Stimulated activated CD8-positive, alpha-beta memory T cell treated with anti-CD3 and anti-CD28 coated beads, Interleukin-4, amount 100 ng/mL, for 48 hours (primary cell): ENCODE data around the gene CDKAL1.
A peak's percentile ranks its signal among the peaks of the same experiment; 100 is the strongest.
"Not testable (repeated sequence)": the region's sequence is repeated elsewhere in the genome, so short reads cannot be mapped to it uniquely, and the experiment has no call there.

Source experiments
- DNase-seq: peaks from one replicate; pipeline ENCODE4 v3.0.0-alpha.2; 2020

Gene CDKAL1

DNA sequence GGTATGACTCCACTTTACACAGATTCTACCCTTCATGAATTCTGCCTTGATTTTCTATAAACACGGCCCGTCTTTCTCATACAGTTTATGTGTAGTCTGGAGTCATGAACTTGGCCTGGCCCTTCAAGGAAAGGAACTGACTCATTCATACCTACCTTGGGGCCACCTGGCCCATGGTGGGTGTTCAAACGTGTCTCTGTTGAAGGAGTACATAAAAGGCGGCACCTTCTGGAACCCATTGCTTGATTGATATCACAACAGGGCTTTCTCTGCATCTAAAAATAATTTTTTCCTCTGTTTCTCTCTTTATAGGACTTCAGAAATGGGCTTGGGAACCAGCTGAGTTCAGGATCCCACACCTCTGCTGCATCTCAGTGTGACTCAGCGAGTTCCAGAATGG, 696.3 kb downstream of the CDKAL1 start:
- no peak for DNase-seq

DNA sequence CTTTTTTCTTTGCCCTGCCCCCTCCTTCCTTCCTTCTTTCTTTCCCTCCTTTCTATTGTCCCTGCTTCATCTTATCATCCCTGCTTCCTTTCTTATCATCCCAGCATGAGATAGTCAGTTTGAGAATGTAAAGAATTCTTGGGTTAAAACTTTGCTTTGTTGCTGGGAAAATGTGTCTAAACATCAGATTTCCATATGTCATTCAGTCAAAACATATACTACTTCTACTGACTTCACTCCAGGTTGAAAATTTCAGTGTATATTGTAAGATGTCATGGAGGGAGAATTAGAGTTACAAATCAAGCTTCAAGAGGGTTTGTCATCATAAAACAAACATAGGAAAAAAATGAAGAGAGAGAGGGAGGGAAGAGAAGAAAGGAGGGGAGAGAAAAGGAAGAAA, 700.9 kb downstream of the CDKAL1 start:
- no peak for DNase-seq

DNA sequence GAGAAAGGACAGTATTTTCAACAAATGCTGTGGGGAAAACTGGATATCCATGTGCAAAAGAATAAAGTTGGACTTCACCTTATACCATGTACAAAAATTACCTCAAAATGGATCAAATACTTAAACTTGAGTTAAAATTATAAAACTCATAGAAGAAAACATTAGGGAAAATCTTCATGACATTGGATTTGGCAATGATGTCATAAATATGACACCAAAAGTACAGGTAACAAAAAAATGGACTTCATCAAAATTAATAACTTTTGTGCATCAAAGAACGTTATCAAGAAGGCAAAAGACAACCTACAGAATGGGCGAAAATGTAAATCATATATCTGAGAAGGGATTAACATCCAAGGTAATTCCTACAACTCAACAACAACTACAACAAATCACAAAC, 704.0 kb downstream of the CDKAL1 start:
- no peak for DNase-seq

DNA sequence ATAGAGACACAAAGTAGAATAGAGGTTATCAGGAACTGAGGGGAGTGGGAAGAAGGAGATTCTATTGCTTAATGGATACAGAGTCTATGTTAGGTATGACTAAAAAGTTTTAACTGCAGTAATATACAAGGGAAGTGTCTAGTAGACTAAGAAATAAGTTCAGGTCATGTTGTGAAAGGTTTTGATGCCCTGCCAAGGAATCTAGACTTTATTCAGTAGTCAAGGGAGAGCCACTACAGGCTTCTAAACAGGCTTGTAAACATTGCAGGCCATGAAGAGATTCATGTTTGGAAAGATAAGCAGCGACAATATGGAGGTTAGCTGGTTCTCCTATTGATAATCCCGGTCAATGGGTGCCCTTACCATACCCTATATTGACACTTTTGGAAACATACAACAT, 706.5 kb downstream of the CDKAL1 start:
- DNase-seq, result no peak

DNA sequence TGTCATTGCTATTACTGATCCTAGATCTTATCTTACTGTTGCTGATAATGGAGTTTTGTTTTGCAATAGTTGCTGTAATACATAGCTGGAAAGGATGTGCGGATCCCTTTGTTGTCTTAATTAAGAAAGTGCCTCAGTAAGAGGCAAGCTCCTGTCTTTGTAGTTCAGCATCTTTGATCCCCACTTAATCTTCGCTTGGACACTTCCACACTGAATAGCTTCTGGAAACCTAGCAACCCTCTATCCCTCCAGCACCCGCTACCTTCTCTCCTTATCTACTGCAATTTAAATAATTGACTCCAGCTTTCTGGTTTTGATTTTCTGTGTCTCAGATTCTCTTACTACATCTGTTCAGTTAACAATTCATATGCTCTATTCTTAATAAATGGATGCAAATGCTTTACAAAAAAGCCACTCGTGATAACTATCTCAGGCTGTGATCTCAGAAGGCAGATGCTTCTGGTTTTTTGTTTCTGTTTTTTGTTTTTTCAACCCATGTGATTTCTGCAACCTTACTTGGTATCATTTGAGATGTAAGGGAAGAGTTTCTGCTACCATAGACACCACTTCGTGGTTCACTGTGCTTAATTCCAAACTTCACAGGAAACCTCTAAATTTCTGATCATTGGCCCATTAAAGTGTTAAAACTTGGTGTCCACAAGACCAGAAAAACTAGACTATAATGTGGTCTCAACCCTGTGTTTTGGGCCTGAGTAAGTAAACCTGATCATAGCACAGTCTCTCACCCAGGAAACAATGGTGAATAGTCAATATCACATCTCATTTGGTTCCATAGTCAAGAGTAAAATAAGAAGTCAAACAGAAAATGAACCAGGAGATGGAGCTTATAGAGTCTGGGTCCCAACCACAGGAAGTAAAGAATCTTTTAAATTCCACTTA, 707.2 kb downstream of the CDKAL1 start:
- no peak for DNase-seq

DNA sequence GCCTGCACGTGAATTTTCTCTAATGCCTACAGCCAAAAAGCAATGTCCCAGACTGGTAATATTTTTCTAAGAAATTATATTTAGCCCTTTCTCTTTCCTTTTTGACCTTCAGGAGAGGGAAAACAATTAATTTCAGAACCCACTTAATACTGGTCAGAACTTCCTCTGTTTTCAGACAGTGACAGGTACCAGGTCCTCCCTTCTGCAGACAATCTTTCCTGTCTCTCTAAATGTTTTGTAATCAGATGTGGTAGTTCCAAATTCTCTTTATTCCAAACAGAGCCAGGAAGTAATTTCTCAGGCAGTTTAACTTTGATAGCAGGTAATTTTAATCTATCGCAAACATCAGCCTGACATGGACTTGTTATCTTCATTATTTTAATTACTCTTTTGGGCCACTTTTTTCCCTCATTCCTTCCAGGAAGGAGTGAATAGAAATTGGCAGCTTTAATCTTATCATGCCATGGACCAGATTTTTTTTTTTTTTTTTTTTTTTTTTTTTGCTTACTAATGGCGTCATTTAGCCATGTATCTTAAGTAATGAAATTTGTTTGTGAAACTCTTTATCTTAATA, 710.7 kb downstream of the CDKAL1 start:
- no peak for DNase-seq

DNA sequence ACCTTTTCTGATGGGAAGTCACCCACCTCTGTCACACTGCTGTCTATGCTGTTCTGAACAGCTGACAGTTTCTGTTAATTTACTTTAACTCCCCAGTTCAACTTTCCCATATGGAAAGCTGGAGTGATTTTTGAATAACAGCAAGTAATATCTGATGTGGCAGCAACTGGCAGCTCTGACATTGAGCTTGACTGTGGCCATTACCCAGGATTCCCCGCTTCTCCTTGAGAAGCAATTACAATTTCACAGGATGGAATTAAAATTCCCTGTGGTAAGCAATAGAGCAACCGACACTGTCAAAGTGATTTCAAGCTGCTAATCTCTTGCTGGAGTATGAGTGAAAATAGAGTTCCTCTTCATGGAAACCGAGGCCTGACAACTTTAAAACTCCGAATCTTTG, 711.2 kb downstream of the CDKAL1 start:
- no peak for DNase-seq

DNA sequence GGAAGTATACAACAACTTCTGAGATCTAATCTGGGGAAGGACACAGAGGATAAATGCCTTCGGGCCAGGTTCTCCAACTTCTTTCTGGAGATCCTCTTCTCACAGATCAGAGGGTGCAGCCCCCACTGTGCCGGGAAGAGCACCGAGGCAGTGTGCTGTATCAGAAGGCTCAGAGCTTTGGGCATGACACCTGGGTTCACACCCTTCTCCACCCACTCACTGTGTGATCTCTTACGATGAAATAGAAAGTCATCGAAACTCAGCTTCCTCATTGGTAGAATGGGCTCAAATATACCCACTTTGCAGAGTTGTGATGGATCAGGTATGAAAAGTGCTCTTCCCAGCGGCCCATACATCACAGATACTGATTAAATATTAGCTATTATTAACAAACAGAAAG, 711.8 kb downstream of the CDKAL1 start:
- DNase-seq, result no peak

DNA sequence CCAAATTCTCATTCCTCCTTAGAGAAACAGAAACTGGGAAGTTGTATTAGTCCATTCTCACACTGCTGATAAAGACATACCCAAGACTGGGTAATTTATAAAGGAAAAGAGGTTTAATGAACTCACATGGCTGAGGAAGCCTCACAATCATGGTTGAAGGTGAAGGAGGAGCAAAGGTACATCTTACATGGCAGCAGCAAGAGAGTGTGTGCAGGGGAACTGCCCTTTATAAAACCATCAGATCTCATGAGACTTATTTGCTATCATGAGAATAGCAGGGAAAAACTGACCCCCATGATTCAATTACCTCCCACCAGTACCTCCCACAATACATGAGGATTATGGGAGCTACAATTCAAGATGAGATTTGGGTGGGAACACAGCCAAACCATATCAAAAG, 720.2 kb downstream of the CDKAL1 start:
- DNase-seq, result not testable (repeated sequence)

DNA sequence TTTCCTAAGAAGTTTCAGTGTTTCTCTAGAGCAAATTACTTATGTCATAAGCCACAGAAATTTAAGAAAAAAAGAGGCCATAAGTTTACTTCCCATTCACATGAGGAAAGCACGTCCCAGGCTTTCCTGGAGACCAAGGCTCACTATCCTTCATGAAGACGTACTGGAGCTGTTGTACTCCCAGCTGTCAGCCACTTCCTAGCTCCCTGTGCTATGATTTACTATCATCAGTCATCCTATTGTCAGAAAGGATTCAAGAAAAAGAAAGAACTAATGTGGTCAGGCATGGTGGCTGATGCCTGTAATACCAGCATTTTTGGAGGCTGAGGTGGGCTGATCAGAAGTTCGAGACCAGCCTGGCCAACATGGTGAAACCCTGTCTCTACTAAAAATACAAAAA, 721.9 kb downstream of the CDKAL1 start:
- DNase-seq, result no peak

DNA sequence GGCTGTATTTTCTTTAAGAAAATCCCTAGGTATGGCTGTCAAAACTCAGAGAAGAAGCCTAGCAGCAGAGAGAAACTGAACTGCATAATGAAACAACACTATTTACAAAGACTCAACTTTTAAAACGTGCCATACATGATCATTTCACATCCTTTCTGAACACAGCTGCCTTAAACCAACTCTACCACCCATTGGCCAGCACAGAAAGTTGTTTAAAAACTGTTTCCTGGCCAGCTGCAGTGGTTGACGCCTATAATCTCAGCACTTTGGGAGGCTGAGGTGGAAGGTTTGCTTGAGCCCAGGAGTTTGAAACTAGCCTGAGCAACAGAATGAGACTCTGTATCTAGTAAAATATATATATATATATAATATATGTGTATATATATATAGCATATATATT, 722.9 kb downstream of the CDKAL1 start:
- DNase-seq, result no peak

DNA sequence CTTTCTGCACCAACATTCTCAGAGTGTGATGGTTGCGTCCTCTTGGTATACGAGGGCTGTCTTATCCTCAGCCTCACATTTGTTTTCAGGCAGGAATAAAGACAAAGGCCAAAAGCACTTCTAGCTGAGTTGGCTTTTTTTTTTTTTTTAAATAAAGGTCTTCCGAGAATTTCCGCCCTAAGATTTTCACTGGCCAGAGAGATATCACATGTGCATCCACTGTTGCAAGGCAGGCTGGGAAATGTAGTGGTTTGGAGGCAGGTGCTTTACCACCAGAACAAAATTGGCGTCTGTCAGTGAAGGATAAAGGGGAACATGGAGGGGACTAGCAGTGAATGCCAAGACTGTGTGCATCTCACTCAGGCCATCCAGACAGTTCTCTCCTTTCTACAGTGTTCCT, 724.4 kb downstream of the CDKAL1 start:
- DNase-seq, result no peak

DNA sequence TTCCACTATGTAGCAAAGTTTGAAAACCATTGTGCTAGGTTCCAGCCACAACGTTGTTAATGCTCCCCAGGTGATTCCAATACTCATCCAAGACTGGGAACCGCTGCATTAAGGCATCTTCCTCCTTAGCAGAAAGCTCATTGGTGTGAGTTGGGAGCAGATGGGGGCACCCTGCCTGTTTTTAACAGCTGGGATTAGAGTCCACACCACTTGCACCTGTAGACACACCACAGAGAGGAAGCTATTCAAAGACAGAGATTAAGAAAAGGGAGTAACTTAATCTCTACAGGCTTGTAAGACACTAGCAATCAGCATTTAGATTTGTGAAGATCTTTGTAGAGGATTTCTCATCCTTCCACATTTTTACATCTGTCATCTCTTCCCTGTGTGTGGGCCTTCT, 725.4 kb downstream of the CDKAL1 start:
- DNase-seq, result no peak

DNA sequence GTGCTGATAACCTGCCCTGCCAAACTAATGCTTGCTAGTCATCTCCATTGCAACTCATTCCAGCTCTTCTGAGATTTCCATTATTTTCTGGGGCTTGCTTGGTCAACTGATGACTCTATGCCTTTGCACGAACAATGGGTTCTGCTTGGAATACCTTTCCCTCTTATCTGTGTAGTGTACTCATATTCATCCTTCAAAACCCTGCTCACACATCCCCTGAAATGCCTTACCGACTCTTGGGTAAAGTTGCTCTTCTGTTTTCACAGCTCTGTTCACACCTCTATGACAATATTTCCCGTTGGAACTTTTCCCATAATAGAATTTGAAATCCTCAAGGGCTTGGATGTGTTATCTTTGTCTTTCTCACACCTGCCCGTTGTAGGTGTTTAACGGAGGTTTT, 728.2 kb downstream of the CDKAL1 start:
- DNase-seq, result no peak

DNA sequence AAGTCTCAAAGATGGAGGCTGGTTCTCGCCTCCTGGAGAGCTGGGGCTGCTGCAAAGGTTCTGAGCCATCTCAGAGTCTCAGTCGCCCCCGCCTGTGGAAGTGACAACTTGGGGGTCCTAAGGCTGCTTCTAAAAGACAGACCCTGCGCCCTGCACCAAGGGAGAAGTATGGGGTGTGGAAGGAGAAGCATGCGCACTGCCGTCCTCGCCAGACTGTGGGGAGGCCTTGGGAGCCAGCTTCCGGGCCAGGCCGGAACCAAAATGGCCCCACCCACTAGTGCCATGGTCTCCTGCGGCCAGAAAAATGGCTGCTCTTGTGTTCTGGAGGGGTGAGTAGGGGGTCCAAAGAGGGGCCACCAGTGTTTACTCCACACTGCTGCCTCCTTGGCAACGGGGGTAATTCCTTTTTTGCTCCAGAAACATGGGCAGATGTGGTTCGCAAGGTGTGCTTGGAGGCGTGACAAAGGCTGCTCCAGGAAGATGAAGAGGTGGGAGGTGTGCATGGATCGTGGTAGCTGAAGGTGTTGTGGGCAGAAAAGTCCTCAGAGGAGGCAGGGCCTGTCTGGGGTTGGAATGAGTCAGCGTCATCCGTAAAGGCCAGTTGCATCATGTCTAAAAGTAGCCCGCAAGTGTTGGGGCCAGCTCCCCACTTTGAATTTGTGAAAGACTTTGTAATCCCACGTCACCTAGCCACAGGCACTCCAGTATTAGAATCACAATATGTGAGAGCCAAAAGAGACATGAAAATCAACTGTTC, 729.5 kb downstream of the CDKAL1 start:
- peak; percentile 33 for DNase-seq

DNA sequence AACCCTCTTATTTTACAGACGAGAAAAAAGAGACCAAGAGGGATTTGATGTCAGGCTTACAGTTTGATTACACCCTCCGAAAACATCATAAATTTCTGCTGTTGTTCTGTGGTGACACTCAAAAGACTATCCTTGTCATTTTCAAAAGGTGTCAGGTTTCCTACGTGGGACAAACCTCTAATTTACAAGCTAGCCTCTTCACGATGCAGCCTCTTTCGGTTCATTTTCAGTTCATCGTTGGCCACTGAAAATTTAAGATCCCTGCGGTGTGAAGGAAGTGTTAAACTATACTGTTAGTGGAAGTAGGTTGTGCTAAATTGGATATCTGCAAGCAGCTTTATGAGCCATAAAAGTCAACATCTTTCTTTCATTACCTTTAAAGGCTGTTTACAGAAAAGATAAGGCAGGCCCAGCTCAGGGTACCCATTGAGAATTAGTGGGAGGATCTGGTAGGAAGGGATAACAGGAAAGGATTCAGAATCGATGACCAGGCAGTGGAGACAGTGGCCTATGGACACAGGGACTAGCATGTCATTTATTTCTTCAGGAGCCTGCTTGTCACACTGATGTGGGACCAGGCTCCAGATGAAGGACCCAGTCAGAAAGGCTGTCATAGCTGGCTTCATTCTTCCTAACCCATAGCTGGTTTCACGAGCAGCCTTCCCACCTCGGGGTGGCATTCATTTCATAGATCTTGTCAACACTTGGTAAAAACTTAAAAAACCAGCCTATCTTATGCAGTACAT, 730.2 kb downstream of the CDKAL1 start:
- DNase-seq, result peak; percentile 29

DNA sequence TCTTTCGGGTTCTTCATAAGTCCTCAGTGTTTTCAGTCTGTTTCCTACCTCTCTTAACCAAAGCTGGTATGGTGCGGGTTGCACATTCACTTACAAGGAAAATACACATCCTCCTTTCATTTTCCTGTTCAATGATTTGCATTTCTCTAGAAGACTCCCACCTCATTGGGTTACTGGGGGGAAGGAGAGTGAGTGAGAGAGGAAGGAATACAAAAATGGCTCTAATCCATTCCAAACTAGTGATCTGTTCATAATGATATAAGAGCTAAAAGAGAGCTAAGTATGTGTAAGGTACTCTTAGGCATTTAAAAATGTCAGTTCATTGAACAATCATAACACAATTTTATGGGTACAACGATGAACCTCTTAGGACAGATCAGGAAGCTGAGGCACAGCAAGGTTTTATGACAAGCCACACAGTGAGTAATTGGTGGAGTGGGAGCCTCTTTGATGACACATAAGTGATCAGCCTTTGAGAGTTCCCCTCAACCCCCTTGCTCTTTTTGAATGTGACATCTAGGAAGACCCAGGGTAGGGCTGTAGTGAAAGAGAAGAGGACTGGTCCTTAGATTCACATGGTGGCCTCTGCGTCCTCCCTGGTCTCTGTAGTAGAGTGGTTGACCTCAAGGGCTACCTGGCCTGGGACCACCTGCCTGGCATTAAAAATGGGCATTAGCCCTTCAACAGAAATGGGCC, 730.9 kb downstream of the CDKAL1 start:
- peak; percentile 26 for DNase-seq

DNA sequence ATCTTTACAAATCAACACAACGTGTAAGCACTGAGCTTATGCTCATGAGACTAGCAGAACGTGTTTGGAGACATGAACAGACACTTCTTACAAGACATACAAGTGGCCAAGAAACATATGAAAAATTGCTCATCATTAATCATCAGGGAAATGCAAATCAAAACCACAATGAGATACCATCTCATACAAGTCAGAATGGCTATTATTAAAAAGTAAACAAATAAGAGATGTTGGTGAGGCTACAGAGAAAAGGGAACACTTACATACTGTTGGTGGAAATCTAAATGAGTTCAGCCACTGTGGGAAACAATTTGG, 731.4 kb downstream of the CDKAL1 start:
- no peak for DNase-seq

DNA sequence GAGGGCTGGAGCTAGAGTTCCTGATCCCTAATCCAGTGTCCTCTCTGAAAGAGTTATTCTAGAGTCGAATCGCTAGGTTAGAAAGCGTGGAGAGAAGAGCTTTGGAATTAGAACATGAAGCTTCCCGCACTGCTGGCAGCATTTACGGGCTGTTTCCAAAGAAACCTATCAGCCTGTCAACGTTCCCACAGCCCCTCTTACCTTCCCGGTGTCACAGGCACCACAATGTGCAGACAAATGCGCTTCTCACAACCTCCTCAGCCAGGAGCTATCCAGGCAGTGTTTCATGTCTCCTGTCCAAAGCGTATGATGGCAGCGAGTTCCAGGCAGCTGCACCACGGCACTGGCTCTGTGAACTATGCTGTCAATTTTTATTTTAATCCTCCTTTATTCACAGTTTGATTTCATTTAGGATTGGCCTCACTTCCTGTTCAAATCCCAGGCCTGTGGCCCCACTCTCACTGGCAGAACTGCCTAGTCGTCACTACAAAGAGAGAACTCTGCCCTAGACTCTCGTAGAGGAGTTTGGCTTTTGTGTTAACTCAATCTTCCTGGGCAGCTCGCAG, 736.5 kb downstream of the CDKAL1 start:
- DNase-seq, result no peak

DNA sequence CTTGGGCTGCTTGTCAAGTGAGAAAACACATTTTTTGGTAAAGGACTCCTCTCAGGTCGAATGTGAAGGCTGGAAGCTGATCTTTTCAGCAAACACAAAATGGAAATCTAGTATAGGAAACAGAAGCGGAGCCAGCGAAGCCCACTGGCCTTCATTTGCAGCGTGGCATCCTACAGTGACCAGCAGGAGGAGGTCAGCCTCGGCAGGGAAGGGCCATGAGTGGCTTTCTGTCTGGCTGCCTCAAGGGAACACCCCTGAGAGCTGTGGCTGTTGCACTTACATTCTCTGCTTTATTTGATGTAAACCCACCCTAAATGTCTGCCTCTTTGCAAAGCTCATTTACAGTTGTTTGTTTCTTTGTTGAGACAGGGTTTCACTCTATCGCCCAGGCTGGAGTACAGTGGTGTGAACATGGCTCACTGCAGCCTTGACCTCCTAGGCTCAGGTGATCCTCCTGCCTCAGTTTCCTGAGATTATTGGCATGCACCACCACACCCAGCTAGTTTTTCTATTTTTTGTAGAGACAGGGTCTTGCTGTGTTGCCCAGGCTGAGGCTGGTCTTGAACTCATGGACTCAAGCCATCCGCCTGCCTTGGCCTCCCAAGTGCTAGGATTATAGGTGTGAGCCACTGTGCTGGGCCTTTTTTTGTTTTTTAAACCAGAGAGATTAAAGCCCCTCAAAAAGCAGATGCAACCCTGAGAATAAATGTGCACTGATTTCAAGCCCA, 737.3 kb downstream of the CDKAL1 start:
- DNase-seq, result no peak

DNA sequence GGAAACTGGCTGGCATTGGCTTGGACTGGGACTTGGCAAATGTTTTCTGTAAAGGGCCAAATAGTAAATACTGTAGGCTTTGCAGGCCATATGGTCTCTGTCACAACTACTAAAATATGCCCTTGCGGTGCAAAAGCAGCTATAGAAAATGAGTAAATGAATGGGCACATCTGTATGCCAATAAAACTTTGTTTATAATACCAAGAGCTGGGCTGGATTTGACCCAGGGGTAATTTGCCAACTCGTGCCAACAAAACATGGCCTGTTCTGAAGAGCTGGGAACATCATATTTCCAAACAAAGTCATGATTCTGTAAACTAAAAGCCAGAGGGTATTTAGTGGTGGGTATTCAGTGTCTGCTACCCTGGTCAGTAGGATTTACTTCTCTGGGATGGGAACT, 739.2 kb downstream of the CDKAL1 start:
- no peak for DNase-seq

DNA sequence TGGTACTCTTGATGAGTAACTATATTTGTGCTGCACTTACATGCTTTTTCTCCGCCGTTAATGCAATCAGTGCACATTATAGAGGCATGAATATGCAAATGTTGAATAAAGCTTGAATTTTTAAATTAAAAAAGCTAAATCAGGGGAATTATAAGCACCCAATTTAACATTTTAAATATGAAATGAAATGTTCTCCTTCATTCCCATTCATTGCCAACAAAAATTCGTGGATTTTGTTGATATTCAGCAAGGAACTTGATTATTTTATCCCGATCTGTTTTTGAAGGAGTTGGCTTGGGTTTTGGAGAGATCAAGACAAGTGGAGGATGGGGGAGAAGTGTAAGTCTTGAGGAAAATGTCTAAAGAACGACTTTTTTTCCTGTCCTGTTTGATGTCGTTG, 740.6 kb downstream of the CDKAL1 start:
- no peak for DNase-seq
